Renal pelvis (tissue), 4 donors: ENCODE measurements around the gene PRPSAP1. TPM values are rescaled to one million over a fixed set of nuclear protein-coding genes. Genes with fewer than 3 reads are reported as not detected.
"Not testable (repeated sequence)": the region's sequence is repeated elsewhere in the genome, so short reads cannot be mapped to it uniquely, and the experiment has no call there.

Source experiments
- DNase-seq: peaks from one replicate; pipeline ENCODE4 v3.0.0-alpha.2; 2013
- polyA plus RNA-seq, 3 donors: library from polyadenylated mRNA; unstranded; fragments of 120-200 nt; gene quantifications; one replicate each; pipeline ENCODE4 v1.2.1, GENCODE V29; 2013; ENCODE audit not compliant: insufficient read length in 3 of 3

Gene PRPSAP1
- polyA plus RNA-seq, 3 donors: 83.4 to 87.5 (median 84.3) TPM

DNA sequence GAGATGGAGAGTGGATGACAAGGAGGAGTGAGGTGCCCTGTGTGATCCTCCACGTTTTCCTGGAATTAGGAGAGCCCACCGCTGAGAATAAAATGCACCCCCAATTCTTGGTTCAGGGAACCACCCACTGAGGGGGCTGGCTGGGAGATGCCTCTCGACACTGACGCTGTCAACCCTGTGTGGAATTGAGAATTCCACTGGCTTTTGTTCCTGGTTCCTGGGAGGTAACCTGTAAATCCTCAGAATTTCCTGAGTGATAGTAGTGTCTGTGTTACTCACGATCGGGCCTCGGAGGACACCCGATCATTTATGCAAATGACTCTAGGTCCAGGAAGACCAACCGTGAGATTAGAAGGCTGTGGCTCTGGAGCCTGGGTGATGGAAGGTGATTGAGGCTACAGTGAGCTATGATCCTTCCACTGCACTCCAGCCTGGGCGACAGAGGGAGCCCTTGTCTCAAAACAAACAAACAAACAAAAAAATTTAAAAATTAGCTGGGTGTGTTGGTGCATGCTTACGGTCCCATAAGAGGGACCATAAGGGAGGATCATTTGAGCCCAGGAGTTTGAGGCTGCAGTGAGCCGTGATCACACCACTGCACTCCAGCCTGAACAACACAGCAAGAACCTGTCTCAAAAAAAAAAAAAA is 11.7 kb upstream of the PRPSAP1 start:
- DNase-seq: no peak

DNA sequence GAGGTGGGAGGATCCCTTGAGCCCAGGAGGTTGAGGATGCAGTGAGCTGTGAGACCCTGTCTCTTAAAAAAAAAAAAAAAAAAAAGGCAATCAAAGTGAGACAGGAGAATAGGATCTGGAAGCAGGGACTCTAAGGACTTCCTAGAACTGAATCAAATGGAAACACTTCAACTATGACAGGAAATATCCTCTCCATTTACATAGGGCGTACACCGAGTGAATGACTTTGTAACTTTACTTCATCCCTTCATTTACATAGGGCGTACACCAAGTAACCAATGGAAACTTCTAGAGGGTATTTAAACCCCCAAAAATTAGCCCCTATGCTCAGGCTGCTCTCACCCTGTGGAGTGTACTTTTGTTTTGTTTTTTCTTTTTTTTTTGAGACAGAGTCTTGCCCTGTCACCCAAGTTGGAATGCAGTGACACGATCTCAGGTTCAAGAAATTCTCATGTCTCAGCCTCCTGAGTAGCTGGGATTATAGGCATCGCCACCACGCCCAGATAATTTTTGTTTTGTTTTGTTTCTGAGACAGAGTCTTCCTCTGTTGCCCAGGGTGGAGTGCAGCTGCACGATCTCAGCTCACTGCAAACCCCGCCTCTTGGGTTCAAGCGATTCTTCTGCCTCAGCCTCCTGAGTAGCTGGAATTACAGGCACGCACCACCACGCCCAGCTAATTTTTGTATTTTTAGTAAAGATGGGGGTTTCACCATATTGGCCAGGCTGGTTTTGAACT is 9.6 kb upstream of the PRPSAP1 start:
- no peak for DNase-seq

DNA sequence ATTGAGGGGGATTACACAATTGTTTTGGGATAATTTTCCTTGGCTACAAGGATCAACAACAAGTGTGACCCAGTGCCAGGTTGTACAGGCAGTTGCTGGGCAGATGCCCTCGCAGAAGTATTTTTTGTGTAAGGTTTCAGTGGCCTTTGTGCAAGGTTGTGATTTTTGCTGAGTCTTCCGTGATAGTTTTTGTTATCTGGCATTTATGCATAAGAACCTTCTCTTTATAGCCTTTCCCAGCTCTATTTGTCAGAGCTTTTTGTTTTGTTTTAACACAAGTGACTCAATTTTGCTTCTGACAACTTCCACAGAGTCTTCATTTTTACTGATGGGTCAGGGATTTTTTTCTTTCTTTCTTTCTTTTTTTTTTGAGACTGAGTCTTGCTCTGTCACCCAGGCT is 6.7 kb upstream of the PRPSAP1 start:
- DNase-seq: no peak

DNA sequence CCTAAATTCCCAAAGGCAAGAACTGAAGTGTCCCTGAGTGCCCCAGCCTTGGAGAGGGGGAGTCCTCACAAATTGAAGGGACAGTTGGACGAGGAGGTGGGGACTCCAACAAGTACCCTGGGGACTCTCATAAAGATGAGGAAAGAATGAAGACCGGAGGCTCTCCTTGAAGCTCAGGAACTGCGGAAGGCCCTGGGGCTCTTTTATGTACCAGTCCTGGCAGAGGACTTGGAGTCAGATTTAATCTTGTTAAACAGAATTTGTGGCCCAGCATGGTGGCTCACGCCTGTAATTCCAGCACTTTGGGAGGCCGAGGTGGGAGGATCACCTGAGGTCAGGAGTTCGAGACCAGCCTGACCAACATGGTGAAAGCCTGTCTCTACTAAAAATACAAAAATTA is 6.1 kb upstream of the PRPSAP1 start:
- DNase-seq: not testable (repeated sequence)

DNA sequence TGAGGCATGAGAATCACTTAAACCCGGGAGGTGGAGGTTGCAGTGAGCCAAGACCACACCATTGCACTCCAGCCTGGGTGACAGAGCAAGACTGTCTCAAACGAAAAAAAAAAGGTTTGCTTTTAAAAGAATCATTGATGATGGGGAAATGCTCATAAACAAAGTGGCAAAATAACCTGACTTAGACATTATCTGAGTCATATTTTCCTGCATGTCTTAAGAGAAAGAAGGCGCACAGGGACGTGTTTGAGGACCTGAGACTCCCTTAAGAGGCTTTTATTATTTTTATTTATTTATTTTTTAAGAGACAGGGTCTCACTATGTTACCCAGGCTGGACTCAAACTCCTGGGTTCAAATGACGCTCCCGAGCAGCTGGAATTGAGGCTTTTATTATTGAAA is 5.7 kb upstream of the PRPSAP1 start:
- DNase-seq: no peak

DNA sequence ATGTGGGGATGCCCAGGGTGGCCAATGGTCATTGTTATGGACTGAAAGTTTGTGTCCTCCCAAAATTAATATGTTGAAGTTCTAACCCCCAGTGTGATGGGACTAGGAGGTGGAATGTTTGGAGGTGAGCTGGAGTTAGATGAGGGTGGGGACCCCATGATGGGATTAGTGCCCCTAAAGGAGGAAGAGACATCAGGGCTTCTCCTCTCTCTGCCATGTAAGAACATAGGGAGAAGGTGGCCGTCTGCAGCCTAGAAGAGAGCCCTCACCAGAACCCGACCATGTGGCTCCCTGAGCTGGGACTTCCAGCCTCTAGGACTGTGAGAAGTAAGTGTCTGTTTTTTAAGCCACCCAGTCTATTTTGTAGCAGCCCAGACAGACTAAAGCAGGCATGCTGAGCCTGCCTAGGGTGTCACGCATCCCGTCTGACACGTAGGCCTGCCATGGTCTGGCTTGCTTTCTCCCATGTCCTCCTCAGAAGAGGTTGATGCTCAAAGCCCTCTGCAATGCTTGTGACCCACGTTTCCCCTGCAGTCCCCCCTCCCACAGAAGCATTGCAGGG is 4.0 kb upstream of the PRPSAP1 start:
- no peak for DNase-seq

DNA sequence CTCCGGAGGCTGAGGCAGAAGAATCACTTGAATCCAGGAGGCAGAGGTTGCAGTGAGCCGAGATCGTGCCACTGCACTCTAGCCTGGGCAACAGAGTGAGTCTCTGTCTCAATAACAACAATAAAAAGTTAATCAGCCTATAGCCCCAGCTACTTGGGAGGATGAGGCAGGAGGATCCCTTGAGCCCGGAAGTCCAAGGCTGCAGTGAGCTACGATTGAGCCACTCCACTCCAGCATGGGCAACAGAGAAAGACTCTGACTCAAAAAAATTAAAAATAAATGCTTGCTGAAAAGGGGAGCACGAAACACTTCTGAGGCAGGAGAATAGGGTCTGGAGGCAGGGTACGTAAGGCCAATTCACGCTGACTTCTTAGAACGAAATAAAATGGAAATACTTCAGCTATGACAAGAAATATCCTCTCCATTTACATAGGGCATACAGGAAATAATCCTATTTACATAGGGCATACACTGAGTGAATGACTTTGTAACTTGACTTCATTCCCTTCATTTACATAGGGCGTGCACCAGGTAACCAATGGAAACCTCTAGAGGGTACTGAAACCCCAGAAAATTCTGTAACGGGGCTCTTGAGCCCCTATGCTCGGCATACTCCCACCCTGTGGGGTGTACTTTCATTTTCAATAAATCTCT is 3.2 kb upstream of the PRPSAP1 start:
- no peak for DNase-seq

DNA sequence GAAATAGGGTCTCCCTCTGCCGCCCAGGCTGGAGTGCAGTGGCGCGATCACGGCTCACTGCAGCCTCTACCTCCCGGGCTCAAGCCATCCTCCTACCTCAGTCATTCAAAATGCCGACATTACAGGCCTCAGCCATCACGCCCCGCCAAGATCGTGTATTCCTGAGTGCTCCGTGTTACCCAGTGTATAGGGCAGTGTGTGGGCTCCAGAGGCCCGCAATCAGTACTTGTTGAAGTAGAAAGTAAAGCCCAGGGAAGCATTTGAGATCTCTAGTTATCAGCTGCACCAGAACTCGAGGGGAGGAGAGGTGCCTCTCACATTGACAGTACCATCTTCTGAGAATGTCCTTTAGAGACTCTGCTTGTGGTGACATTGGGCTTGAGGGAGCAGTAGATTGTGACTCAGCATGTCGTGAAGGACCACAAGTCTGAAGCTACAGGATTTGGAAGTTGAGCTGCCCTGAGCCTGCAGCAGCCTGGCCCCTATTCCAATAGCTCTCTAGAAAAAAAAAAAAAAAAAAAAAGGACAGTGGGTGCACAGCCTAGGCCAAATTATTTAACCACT is 1.1 kb upstream of the PRPSAP1 start:
- no peak for DNase-seq

DNA sequence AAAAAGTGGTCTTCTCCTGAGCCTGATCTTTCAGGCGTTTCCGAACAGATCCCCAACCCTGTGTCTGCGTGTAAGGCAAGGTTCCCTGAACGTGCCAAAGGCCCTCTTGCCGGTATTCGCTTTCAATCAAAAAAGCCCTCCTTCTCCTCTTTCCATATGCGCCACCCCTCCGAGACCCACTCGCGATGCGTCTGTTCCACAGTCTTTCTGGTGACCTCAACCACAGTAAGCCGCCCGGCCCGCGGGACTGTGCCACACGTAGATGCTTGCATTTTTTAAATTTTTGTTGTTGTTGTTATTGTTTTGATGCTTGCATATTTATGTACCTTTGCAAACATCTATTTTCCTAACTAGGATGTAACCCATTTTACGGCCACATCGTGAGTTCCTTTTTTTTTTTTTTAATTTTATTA is 607 bp upstream of the PRPSAP1 start:
- no peak for DNase-seq

DNA sequence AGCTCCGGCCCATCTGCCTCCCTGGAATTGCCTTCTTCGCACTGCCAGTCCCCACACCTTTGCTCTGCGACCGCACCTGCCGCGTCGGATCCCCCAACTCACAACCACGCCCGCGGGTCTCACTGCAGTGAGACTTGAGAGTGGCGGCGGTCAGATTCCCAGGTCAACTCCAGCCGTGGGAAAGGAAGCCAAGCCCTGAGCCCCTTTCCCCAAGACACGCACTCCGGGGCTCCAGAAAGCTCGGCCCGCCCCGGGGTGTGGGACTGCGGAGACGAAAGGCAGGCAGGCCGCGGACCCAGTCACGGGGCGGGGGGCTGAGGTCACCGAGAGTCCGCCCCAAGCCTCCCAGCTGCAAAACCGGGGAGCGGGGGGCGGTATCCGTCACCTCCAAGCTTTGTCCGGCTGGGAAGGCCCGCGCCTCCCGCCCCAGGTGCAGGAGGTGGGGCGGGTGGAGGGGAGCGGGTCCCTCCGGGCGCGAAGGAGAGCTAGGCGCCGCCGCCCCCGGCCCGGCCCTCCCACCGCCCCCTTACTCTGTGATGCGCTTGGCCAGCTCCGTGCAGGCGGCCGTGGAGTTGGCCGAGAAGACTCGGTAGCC is 615 bp downstream of the PRPSAP1 start:
- DNase-seq: no peak

DNA sequence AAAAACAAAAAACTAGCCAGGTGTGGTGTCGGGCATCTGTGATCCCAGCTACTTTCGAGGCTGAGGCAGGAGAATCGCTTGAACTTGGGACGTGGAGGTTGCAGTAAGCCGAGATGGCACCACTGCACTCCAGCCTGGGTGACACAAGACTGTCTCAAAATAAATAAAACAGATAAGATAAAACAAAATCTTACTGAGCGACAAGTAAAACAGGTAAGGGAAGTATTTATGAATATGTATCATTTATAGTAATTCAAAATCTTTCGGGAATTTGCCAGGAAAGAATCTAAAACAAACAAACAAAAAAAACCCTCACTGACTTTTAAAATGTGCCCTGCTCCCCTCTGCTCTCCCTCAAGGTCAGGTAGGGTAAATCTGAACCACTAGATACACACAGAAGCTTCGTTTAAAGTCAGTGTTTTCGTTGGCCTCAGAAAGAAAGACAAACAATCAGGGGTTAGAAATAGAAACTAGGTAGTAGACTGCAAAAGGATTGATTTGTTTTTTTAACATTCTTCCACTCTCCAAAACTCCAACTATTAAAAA is 2.1 kb downstream of the PRPSAP1 start:
- DNase-seq: no peak

DNA sequence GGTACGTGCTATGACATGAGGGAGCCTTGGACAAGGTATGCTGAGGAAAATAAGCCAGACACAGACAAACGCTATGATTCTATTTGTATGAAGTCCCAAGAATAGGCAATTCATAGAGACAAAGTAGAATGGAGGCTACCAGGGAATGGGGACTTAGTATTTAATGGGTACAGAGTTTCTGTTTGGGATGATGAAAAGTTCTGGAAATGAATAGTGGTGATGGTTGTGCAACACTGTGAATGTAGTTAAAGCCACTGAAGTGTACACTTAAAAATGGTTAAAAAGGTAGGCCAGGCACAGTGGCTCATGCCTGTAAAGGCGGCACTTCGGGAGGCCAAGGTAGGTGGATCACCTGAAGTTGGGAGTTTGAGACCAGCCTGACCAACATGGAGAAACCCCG is 3.3 kb downstream of the PRPSAP1 start:
- DNase-seq: no peak

DNA sequence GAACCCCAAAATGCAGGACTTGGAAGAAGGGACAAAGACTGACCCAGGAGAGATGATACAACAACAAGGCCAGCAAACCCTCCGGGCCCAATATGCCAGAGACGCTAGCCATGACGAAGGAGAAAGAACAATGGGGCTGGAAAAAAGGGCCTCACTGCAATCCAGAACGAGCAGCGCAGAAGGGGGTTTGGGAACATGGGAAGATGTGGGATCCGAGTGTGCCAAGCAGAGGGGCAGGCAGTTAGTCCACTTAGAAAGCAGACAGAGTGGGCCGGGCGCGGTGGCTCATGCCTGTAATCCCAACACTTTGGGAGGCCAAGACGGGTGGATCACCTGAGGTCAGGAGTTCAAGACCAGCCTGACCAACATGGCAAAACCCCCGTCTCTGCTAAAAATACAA is 6.8 kb downstream of the PRPSAP1 start:
- DNase-seq: not testable (repeated sequence)

DNA sequence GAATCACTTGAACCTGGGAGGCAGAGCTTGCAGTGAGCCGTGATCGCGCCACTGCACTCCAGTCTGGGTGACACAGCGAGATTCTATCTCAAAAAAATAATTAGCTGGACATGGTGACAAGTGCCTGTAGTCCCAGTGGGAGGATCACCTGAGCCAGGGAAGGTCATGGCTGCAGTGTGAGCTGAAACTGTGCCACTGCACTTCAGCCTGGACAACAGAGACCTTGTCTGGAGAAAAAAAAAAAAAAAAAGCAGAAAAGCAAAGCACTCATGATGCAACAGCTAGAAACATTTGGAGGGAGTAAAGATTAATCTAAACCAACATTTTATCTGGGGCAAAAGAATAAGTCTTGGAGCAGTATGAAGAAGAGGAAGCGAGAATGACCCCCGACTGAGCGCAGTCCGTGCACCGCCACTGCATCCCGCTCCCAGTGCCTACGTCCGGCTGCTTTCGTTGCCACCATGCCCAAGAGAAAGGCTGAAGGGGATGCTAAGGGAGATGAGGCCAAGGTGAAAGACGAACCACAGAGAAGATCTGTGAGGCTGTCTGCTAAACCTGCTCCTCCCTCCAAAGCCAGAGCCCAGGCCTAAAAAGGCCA is 8.2 kb downstream of the PRPSAP1 start:
- DNase-seq: no peak

DNA sequence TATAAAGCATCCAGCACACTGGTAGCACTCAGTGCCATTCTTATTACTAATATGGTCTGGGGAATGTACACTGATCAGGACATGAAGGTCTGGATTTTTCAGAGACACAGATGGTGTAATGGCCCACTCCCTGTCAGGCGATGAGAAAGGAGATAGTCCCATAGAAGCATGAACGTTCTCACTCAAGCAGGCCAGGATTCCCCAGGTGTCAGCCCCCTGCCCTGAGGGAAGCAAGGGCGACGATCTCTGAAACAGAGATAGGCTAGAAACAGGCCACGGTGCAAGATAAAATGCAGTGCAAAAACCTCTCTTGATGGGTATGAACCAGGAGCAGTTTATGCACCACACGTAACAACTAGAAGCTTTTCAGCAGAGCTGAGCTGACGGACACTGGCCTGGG is 10.6 kb downstream of the PRPSAP1 start:
- no peak for DNase-seq

DNA sequence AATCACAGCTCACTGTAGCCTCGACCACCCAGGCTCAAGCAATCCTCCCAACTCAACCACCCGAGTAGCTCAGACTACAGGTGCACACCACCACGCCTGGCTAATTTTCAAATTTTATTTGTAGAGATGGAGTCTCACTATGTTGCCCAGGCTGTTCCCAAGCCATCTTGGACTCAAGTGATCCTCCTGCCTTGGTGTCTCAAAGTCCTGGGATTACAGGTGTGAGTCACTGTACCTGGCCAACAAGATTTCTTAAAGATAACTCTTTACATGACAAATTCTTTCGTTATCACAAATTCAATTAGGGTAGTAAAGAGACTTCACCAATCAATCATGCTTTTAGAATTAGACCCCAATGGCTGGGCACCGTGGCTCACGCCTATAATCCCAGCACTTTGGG is 12.4 kb downstream of the PRPSAP1 start:
- DNase-seq: no peak

DNA sequence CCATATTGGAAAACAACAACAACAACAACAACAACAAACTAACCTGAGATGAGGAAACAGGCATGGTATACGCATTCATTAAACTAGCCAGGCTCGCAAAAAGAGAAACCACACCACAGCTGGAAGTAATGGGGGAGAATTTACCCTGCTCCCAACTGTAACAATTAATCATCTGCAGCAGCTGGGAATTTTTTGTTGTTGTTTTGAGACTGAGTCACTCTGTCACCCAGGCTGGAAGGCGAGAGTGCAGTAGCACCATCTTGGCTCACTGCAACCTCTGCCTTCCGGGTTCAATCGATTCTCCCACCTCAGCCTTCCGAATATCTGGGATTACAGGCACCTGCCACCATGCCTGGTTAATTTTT is 16.3 kb downstream of the PRPSAP1 start:
- no peak for DNase-seq

DNA sequence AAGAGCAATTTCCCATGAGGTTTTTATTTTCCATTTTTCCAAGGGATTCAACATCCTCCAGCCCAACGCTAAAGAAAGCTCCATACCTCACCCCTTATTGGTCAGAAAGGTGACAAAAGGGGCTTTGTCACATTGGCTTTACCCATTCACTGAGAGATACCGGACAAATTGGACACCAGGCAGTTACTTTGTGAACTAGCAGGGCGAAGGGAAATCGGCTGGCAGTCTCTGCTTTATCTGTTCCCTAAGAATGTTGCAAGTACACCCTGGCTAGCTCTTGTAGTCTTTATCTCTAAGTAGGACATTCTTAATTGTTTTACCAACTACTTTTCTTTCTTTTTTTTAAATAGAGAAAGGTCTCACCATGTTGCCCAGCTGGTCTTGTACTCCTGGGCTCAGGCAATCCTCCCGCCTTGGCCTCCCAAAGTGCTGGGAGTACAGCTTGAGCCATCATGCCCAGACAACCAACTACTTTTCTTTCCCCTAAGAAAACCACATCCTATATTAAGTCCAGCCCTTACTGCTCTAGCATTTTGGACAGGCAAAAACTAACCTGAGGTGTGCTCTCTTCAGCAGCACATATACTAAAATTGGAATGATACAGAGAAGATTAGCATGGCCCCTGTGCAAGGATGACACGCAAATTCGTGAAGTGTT is 16.8 kb downstream of the PRPSAP1 start:
- no peak for DNase-seq

DNA sequence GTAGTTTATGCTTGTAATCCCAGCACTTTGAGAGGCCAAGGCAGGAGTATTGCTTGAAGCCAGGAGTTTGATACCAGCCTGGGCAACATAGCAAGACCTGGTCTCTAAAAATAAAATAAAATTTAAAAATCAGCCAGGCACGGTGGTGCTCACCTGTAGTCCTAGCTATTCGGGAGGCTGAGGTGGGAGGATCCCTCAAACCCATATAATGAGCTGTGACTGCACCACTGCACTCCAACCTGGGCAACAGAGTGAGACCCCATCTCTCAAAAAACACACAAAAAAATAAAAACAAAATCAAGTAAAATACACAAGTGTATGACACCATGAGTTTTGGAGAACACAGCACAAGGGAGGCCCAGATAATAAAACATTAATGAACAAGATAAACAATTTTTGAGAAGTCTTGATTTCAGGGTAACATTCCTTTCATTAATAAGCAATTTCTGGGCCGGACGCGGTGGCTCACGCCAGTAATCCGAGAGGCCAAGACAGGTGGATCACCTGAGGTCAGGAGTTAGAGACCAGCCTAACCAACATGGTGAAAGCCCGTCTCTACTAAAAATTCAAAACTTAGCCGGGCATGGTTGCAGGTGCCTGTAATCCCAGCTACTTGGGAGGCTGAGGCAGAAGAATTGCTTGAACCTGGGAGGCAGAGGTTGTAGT is 17.9 kb downstream of the PRPSAP1 start:
- DNase-seq: no peak
